ENCODE measurements around the gene PKM.

The PKM gene

GRCh38 chr15:72202302-72202701 lies 28.7 kb downstream of the PKM start:
- in situ Hi-C loops (cut with MboI; ENCODE audit: low sequenced_read_pairs): no loop called here

DNA sequence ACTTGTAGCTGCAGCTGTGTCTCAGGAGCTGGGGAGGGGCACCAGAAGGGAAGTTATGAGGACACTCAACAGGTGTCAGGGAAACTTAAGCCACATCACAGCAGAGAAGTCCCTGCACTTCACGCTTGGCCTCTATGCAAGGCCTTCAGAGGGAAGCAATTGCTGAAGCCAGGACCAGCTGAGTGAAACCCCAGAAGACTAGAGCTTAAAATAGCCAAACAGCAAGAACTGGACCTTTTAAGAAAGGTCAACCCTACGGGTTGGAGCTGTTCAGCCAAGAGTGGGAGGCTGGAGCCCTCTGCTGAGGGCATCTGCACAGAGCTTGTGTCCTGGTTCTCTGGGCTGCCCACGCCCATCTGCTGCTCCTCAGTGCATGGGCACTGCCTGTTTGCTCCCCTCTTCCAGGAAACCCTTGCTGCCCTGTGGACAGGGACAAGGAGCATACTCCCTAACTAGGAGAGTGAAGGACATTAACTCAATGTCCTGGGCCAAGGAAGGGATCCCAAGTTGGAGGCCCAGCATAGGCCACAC lies 29.5 kb downstream of the PKM start:
- in situ Hi-C loops (cut with MboI; ENCODE audit: low sequenced_read_pairs): no loop called here

DNA sequence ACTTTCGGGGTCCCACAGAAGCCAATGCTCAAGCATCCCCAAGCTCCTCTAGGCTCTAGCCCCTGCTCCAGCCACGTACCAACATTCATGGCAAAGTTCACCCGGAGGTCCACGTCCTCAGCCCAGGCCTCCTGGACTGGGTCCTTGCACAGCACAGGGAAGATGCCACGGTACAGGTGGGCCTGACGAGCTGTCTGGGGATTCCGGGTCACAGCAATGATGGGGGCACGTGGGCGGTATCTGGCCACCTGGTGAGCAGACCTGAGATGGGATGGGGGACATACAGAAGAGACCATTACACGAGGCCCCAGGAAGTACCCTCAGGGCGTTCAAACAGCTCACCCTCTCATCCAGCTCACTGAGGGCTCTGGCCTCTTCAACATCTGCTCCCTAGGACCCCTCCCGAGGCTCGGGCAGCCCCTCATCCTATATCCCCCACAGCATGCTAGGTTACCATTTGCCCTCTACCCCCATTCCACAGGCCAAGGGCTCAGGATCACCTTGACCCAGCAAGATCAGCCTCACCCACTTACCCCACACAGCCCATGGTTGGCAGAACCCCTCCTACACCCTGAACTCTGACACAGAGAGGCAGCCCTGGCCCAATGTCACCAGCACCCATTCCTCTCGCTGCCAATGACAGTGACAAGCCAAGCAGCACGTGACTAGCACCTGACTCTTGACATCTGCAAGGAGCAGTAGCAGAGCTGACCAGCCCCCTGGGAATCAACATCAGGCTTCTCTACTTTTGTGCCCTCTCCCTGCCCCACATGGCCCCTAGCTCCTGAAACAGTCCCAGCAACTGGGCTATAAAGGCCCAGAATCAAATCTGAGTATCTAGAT lies 30.4 kb downstream of the PKM start:
- in situ Hi-C loops (cut with MboI; ENCODE audit: low sequenced_read_pairs): no loop called here

DNA sequence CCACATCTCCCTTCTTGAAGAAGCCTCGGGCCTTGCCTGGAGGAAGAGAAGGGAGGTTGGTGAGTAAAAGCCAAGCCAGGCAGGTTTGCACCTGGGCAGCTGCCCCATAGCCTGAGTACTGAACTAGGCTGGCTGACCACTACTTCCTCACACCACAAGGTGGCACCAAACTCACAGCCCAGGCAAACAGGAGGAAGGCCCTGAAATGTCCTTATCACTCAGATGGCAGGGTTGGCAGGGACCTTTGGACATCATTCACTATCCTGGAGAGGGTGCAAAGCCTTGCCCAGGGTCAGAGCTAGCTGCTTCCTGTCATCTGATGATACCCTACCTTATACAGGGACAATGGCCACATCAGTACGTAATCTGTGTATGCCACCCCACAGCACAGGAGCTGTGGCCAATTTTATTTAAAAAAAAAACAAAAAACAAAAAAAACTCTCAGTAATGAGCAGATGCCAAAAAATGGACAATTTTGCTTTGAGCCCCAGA lies 31.2 kb downstream of the PKM start:
- in situ Hi-C loops (cut with MboI; ENCODE audit: low sequenced_read_pairs): no loop called here

- in situ Hi-C loops (cut with MboI; ENCODE audit: low sequenced_read_pairs): no loop called here
Observed at GRCh38 chr15:72199205-72199515, 31.8 kb downstream of the PKM start.

DNA sequence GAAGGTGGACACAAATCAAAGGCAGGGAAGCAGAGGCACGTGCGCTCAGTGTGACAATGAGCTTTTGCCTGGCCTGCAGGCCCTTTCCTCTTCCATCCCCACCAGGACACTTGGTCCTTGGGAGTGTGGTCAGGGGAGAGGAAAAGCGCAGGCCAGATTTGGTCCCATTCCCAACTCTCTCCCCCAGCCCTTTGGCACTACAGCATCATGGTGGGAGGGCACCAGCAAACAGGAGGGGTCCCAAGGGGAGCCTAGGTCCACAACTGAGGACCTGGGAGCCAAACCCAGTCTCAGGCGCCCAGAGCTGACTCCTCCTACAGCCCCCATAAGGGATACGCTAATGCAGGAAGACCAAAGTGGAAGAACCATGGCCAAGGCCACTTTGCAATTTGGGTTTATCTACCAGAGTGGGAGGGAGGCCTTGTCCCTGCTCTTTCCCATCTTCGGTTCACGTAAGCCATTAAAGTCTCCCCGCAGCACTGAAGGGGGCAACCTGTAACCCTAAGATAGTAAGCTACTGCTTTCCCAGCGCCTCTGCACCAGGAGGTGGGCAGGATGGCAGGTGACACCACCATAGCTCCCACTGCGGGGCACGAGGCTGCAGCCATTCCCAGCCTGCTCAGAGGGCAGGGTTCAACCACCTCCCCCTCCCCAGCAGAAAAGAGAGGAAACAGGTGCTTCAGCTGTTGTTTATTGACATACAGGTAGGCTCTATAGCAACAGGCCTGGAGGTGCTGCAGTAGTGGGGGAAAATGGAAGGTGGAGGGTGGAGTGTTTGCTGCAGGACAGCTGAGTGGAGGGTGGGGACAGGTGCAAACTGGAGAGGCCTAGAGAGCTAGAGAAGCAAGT lies 32.4 kb downstream of the PKM start:
- in situ Hi-C loops (cut with MboI; ENCODE audit: low sequenced_read_pairs): no loop called here

DNA sequence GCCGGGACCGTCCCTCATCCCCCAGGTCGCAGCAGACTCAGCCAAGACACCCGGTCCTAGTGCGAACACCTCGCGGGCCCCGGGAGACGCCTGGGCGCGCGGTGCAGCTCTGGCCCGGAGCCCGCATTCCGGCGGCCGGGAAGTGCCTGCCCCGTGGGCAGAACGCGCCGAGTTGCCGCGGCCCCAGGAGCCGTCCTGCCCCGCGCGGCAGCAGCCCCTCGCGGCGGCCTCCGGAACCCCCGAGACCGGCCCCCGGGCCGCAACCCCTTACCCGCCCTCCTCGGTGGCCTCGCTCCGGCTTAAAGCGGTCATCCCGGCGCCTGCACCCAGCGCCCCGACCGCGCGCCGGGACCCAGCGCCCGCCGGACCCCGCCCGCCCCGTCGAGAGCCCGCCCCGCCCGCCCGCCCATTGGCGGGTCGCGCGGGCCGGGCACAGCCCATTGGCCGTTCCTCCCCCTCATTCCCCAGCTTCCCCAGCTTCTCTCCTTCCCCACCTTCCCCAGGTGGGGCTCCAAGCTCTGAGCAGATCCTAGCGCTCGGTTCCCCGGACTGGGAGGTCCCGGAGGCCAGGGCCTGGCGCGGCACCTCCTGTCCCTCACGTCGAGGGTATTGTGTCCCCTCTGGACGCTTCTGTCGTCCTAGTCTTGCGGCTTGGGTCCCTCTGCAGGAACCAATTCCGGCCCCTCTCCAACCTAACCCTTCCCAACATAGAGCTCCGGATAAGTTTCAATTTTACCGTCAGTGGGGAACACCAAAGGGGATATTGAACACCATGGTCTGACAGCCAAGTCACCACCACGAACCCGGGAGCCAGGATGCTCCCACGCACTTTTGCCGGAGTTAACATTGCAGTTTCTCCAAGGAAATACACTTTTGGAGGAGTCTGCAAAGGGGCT lies 33.3 kb downstream of the PKM start, which contains the start of gene GRAMD2A:
Gene GRAMD2A (minus strand): TSS at position 328 of the 896 bp plus-strand sequence.
- in situ Hi-C loops (cut with MboI; ENCODE audit: low sequenced_read_pairs): no loop called here

DNA sequence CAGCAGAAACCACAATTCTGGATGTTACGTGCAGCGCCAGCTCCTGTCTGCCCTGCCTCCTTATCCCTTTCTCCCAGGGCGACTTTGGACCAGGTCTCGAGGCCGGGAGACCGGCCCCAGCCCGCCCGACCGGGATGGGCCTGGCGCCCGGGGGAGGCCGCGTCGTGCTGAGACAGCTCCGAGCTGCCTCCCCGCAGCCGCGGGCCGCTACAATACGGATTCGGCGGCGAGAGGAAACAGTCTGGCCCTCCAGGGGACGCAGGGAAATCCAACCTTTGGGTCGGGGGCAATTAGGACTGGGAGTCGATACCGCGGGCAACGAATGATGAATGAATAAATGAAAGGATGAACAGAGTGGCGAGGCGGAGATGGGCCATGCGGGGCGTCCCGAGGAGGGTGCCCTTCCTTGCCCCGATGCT lies 33.9 kb downstream of the PKM start:
- in situ Hi-C loops (cut with MboI; ENCODE audit: low sequenced_read_pairs): no loop called here

DNA sequence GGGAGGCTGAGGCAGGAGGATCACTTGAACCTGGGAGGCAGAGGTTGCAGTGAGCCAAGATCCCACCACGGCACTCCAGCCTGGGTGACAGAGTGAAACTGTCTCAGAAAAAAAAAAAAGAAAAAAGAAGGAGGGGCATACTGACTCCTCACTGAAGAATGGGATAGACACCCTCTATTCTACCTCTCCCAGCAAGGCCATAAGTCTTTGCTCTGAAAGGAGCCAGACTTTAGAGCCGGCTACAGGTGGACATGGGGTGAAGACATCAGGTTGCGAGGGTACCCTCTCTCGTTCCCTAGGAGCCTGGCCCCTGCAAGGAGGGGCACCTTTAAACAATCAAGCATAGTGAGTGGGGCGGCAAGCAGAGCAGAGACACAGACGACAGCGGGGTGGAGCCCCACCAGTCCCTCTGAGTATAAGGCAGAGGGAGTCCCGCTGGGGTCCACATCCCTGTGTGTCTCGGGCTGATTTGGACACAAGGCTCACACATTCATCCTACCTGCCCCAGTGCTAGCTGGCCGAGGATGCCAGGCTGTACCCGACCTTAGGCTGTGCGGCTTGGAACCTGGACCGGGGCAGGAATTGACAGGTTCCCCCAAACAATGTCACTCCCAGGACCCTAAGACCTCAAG lies 34.5 kb downstream of the PKM start:
- in situ Hi-C loops (cut with MboI; ENCODE audit: low sequenced_read_pairs): no loop called here

- in situ Hi-C loops (cut with MboI; ENCODE audit: low sequenced_read_pairs): no loop called here
Observed at GRCh38 chr15:72195101-72195511, 35.9 kb downstream of the PKM start.

GRCh38 chr15:72193836-72194396 lies 37.1 kb downstream of the PKM start:
- in situ Hi-C loops (cut with MboI; ENCODE audit: low sequenced_read_pairs): no loop called here

DNA sequence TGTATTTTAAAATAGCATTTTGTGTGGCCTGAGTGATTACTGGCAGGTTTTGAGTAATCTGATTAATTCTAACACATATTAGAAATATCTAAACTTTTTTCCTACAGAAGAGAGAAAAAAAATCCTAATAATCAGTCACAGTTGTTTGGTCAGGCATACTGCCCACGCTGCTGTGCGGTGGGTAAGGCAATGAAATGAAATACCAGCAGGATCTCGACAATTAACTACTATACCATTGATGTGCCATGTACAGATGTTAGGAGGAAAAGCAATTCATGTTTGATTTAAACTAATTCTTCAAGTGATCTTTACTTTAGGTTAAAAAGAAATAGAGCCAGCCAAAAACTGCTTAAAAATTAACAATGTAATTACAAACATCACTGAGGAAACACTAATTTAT lies 38.6 kb downstream of the PKM start:
- in situ Hi-C loops (cut with MboI; ENCODE audit: low sequenced_read_pairs): no loop called here

DNA sequence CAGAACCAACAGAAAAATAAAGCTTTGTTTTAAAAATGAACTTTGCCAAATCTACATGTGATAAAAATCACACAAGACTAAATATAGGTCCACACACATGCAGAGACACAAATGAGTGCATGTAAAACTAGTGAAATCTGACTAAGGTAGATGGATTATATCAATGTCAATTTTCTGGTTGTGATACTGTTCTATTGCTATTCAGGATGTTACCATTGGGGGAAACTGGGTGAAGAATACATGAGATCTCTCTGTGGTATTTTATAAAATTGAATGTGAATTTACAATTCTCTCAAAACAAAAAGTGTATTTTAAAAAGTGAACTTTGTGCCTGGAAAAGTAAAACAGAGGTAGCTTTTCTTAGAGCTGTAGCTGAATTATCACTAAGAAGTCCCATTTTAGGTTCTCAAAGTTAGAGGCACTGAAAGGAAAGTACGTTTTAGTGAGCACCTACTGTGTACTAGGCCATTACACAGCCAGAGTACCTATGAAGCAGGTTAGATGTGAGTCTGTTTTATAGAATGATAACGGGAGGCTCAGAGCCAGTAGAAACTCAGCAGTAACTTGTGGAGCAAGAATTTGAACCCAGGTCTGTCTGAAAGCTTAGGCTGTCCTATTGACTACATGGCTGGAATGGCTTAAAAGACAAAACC lies 41.6 kb downstream of the PKM start:
- in situ Hi-C loops (cut with MboI; ENCODE audit: low sequenced_read_pairs): no loop called here

DNA sequence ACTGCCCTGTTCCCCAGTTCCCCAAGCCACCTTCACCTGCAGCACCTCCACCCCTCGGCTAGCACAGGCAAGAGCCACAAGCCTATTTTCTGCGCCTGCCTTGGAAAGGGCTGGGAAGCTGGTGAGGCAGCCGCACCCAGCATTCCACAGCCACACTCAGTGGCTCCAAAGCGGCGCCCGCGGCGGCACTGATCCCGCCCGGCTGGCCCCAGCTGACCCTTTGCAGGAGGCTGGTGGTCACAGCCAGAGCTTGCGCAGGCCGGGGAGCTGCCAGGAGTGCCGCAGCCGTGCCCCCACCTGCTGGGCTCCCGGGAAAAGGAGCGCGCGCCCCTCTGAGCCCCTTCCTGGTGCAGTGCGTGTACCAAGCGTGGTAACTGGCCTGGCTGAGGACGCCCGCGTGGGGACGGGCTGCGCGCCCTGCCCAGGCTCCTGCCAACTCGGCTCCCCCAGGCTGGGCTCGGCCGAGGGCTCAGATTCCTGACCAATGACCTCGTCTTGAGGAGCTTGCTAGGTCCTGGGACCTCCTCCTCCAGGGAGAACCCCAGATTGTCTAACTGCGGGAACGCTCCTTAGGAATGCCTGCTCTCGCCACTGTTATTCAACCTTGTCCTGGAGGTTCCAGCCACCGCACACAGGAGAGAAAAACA lies 46.7 kb downstream of the PKM start:
- in situ Hi-C loops (cut with MboI; ENCODE audit: low sequenced_read_pairs): no loop called here

- in situ Hi-C loops (cut with MboI; ENCODE audit: low sequenced_read_pairs): no loop called here
Observed at GRCh38 chr15:72183781-72184164, 47.2 kb downstream of the PKM start.

DNA sequence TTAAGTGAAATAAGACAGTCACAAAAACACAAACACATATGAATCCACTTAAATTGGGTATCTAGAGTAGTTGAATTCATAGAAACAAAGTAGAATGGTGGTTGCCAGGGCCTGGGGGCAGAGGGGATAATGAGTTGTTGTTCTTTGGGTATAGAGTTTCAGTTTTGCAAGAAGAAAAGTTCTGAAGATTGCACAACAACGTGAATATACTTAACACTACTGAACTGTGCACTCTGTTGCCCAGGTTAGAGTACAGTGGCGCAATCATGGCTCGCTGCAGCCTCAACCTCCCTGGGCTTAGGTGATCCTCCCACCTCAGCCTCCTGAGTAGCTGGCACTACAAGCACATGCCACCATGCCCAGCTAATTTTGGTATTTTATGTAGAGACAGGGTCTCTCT lies 48.3 kb downstream of the PKM start:
- in situ Hi-C loops (cut with MboI; ENCODE audit: low sequenced_read_pairs): no loop called here

DNA sequence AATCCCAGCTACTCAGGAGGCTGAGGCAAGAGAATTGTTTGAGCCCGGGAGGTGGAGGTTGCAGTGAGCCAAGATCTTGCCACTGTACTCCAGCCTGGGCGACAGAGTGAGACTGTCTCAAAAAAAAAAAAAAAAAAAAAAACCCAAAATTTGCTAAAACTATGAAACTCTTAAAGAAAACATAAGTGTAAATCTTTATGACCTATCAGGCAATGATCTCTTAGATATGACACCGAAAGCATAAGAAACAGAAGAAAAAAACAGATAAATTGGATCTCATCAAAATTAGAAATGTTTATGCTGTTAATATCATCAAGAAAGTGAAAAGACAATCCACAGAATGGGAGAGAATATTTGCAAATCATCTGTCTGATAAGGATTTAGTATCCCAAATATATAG lies 48.7 kb downstream of the PKM start:
- in situ Hi-C loops (cut with MboI; ENCODE audit: low sequenced_read_pairs): no loop called here

GRCh38 chr15:72180761-72181324 lies 50.1 kb downstream of the PKM start:
- in situ Hi-C loops (cut with MboI; ENCODE audit: low sequenced_read_pairs): no loop called here
